ENCODE data around the gene FCMR. TPM values are rescaled to one million over a fixed set of nuclear protein-coding genes. Genes with fewer than 3 reads are reported as not detected.

The FCMR gene
- total and polyA plus RNA-seq, 4 donors, result 0.70 to 3.6 (median 1.7) TPM

DNA sequence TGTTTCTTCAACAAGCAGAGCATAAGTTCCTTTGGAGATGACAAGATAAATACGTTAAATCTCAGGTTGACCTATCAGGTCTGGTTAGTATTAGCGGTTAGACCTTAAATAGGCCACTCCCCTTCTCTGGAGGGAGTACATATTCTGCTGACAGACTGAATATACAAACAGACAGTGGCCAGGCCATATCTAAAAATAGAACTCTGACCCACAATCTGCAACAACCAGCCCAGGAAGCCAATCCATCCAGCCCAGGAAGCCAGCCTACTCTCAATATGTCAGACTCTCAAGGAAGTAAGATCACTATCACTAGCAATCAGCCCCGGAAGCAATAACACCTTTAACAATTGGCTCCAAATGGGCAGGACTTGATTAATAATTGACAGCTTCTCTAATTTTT, 49.6 kb downstream of the FCMR start (continued):
- TF ChIP-seq, protein P1, sequence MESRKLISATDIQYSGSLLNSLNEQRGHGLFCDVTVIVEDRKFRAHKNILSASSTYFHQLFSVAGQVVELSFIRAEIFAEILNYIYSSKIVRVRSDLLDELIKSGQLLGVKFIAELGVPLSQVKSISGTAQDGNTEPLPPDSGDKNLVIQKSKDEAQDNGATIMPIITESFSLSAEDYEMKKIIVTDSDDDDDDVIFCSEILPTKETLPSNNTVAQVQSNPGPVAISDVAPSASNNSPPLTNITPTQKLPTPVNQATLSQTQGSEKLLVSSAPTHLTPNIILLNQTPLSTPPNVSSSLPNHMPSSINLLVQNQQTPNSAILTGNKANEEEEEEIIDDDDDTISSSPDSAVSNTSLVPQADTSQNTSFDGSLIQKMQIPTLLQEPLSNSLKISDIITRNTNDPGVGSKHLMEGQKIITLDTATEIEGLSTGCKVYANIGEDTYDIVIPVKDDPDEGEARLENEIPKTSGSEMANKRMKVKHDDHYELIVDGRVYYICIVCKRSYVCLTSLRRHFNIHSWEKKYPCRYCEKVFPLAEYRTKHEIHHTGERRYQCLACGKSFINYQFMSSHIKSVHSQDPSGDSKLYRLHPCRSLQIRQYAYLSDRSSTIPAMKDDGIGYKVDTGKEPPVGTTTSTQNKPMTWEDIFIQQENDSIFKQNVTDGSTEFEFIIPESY (IDR thresholded peaks at IDR 0.05), result no peak
- no peak for TF ChIP-seq TAF1 (conservative IDR thresholded peaks at IDR 0.05)
- no peak for TF ChIP-seq RAD21 (IDR thresholded peaks at IDR 0.05)
- no peak for TF ChIP-seq HNF4G (IDR thresholded peaks at IDR 0.05)
- TF ChIP-seq FOXA2 (IDR thresholded peaks at IDR 0.05), result no peak
- TF ChIP-seq YY1 (IDR thresholded peaks at IDR 0.05), result no peak
- TF ChIP-seq HNF4A (conservative IDR thresholded peaks at IDR 0.05), result no peak
- no peak for TF ChIP-seq RXRA (IDR thresholded peaks at IDR 0.05)
- TF ChIP-seq, protein P2, sequence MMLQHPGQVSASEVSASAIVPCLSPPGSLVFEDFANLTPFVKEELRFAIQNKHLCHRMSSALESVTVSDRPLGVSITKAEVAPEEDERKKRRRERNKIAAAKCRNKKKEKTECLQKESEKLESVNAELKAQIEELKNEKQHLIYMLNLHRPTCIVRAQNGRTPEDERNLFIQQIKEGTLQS (IDR thresholded peaks at IDR 0.05), result no peak
- TF ChIP-seq SP1 (IDR thresholded peaks at IDR 0.05), result no peak
- no peak for TF ChIP-seq JUND (IDR thresholded peaks at IDR 0.05)
- TF ChIP-seq, protein P3, sequence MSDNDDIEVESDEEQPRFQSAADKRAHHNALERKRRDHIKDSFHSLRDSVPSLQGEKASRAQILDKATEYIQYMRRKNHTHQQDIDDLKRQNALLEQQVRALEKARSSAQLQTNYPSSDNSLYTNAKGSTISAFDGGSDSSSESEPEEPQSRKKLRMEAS (IDR thresholded peaks at IDR 0.05), result no peak
- TF ChIP-seq EGR1 (IDR thresholded peaks at IDR 0.05; ENCODE audit: low read depth in 2 of 2), result no peak
- TF ChIP-seq NR2F2 (IDR thresholded peaks at IDR 0.05), result no peak

DNA sequence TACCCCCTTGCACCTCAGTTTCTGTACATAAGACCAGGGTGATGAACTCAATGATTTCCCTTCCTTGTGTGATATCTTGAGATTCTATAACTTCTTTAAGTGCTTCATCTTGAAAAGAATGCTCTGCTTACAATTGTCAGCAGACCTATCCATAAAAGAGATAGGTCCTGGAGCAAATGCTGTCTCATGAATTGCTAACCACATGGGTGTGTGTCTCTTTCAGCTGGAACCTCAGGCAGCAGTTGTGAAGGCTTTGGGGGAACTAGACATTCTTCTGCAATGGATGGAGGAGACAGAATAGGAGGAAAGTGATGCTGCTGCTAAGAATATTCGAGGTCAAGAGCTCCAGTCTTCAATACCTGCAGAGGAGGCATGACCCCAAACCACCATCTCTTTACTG, 53.5 kb downstream of the FCMR start:
- DNase-seq (ENCODE audit: low spot score), result no peak
- Histone ChIP-seq H3K27me3 (ENCODE audit: control insufficient read depth in 4 of 4, insufficient read depth in 4 of 4, low read length in 3 of 4) (no peaks in the 10 kb centered on the region), H3K9ac (ENCODE audit: low read depth in 1 of 2, low read length in 2 of 2) (no peak overlapping the region), H3K9me3 (ENCODE audit: control insufficient read depth in 4 of 4, low read length in 3 of 4) (no peaks in the 10 kb centered on the region), H3K27ac (ENCODE audit: low read depth in 1 of 2, low read length in 2 of 2) (no peak overlapping the region), H3K4me1 (ENCODE audit: control insufficient read depth in 4 of 4, insufficient read depth in 4 of 4, low read length in 3 of 4) (peaks cover 0 to 8% (median 3%) of the 10 kb centered on the region in 4 donors), H3K4me3 (ENCODE audit: low read depth in 1 of 3, low read length in 3 of 3) (no peak overlapping the region), H3K36me3 (ENCODE audit: control insufficient read depth in 4 of 4, insufficient read depth in 3 of 4, low read depth in 1 of 4, low read length in 3 of 4) (no peaks in the 10 kb centered on the region)
- 54% methylated on average over 1 of the region's 1 CpG for WGBS
- TF ChIP-seq JUND (IDR thresholded peaks at IDR 0.05) (no peak), HNF4G (IDR thresholded peaks at IDR 0.05) (no peak), SP1 (IDR thresholded peaks at IDR 0.05) (no peak), FOXA2 (IDR thresholded peaks at IDR 0.05) (no peak), TAF1 (conservative IDR thresholded peaks at IDR 0.05) (no peak), NR2F2 (IDR thresholded peaks at IDR 0.05) (no peak), HNF4A (conservative IDR thresholded peaks at IDR 0.05) (no peak), YY1 (IDR thresholded peaks at IDR 0.05) (no peak), EGR1 (IDR thresholded peaks at IDR 0.05; ENCODE audit: low read depth in 2 of 2) (no peak), RXRA (IDR thresholded peaks at IDR 0.05) (no peak)
- TF ChIP-seq, protein P4, sequence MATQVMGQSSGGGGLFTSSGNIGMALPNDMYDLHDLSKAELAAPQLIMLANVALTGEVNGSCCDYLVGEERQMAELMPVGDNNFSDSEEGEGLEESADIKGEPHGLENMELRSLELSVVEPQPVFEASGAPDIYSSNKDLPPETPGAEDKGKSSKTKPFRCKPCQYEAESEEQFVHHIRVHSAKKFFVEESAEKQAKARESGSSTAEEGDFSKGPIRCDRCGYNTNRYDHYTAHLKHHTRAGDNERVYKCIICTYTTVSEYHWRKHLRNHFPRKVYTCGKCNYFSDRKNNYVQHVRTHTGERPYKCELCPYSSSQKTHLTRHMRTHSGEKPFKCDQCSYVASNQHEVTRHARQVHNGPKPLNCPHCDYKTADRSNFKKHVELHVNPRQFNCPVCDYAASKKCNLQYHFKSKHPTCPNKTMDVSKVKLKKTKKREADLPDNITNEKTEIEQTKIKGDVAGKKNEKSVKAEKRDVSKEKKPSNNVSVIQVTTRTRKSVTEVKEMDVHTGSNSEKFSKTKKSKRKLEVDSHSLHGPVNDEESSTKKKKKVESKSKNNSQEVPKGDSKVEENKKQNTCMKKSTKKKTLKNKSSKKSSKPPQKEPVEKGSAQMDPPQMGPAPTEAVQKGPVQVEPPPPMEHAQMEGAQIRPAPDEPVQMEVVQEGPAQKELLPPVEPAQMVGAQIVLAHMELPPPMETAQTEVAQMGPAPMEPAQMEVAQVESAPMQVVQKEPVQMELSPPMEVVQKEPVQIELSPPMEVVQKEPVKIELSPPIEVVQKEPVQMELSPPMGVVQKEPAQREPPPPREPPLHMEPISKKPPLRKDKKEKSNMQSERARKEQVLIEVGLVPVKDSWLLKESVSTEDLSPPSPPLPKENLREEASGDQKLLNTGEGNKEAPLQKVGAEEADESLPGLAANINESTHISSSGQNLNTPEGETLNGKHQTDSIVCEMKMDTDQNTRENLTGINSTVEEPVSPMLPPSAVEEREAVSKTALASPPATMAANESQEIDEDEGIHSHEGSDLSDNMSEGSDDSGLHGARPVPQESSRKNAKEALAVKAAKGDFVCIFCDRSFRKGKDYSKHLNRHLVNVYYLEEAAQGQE (IDR thresholded peaks at IDR 0.05), result no peak
- TF ChIP-seq, protein P5, sequence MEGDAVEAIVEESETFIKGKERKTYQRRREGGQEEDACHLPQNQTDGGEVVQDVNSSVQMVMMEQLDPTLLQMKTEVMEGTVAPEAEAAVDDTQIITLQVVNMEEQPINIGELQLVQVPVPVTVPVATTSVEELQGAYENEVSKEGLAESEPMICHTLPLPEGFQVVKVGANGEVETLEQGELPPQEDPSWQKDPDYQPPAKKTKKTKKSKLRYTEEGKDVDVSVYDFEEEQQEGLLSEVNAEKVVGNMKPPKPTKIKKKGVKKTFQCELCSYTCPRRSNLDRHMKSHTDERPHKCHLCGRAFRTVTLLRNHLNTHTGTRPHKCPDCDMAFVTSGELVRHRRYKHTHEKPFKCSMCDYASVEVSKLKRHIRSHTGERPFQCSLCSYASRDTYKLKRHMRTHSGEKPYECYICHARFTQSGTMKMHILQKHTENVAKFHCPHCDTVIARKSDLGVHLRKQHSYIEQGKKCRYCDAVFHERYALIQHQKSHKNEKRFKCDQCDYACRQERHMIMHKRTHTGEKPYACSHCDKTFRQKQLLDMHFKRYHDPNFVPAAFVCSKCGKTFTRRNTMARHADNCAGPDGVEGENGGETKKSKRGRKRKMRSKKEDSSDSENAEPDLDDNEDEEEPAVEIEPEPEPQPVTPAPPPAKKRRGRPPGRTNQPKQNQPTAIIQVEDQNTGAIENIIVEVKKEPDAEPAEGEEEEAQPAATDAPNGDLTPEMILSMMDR (IDR thresholded peaks at IDR 0.05; ENCODE audit: low read depth, low read length, missing input control), result no peak
- TF ChIP-seq, protein P2 (IDR thresholded peaks at IDR 0.05), result no peak
- TF ChIP-seq, protein P1 (IDR thresholded peaks at IDR 0.05), result no peak

Measured in liver (tissue), 9 donors.